ENCODE data around the gene ARFGAP1. TPM values are rescaled to one million over a fixed set of nuclear protein-coding genes. Genes with fewer than 3 reads are reported as not detected.

The ARFGAP1 gene
- total and polyA plus RNA-seq, 2 donors (not counting 3 experiments of a cell fraction or from before 2014, with no cell fraction given): 93.7 to 126 TPM

DNA sequence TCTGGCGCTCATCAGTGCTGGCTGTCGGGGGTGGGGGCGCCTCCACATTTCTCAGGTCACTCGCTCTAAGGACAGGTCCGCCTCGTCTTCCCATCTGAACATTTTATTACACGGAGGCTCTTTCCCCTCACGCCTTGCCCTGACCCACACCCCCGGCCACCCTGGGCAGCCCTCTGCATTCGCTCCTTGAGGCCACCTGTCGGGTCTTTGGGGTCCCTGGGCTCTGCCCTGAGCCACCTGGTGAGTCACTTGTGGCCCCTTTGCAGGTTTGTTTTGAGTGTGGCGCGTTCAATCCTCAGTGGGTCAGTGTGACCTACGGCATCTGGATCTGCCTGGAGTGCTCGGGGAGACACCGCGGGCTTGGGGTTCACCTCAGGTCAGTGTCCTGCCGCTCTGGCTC lies 3.2 kb downstream of the ARFGAP1 start:
- Histone ChIP-seq H4K20me1 (replicated peaks; ENCODE audit: control insufficient read depth, extremely low read depth, insufficient read depth, low read length) (no peaks in the 10 kb centered on the region), H3K27ac (ENCODE audit: insufficient read depth, low read depth, low read length) (no peak overlapping the region), H3K9me1 (replicated peaks; ENCODE audit: control insufficient read depth, extremely low read depth, insufficient read depth, low read length) (no peaks in the 10 kb centered on the region), H3K9ac (replicated peaks; ENCODE audit: extremely low read depth, insufficient read depth, low read length) (no peak overlapping the region), H3K36me3 (ENCODE audit: control insufficient read depth in 2 of 2, extremely low read depth in 1 of 2, insufficient read depth in 2 of 2, low read length in 2 of 2) (peaks cover 2 to 38% of the 10 kb centered on the region in 2 experiments), H3K9me3 (replicated peaks; ENCODE audit: control insufficient read depth, insufficient read depth, low read length) (no peaks in the 10 kb centered on the region), H3K4me1 (ENCODE audit: control insufficient read depth, extremely low read depth, insufficient read depth, low read length) (peaks cover 6% of the 10 kb centered on the region), H3K27me3 (ENCODE audit: control insufficient read depth in 2 of 2, insufficient read depth in 2 of 2, low read length in 2 of 2) (no peaks in the 10 kb centered on the region), H3K79me2 (ENCODE audit: control insufficient read depth, insufficient read depth, low read length) (peaks cover 47% of the 10 kb centered on the region), H2AFZ (ENCODE audit: low read depth, low read length) (no peak overlapping the region), H3K4me3 (replicated peaks in 1 of 3; ENCODE audit: insufficient read depth in 1 of 3, low read depth in 1 of 3, low read length in 3 of 3) (no peak overlapping the region), H3K4me2 (ENCODE audit: insufficient read depth, low read length) (no peak overlapping the region)
- TF ChIP-seq, protein P1, sequence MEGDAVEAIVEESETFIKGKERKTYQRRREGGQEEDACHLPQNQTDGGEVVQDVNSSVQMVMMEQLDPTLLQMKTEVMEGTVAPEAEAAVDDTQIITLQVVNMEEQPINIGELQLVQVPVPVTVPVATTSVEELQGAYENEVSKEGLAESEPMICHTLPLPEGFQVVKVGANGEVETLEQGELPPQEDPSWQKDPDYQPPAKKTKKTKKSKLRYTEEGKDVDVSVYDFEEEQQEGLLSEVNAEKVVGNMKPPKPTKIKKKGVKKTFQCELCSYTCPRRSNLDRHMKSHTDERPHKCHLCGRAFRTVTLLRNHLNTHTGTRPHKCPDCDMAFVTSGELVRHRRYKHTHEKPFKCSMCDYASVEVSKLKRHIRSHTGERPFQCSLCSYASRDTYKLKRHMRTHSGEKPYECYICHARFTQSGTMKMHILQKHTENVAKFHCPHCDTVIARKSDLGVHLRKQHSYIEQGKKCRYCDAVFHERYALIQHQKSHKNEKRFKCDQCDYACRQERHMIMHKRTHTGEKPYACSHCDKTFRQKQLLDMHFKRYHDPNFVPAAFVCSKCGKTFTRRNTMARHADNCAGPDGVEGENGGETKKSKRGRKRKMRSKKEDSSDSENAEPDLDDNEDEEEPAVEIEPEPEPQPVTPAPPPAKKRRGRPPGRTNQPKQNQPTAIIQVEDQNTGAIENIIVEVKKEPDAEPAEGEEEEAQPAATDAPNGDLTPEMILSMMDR (IDR thresholded peaks at IDR 0.05; ENCODE audit: extremely low read depth in 1 of 2, insufficient read depth in 1 of 2, low read depth in 1 of 2, low read length in 2 of 2): no peak
- dilution Hi-C loops (cut with MboI; ENCODE audit: extremely low pct_ligation_motif_present, low sequenced_read_pairs): no loop called here
- BruUV-seq (replicated peaks): no TSS peak
- CTCF ChIA-PET: interaction anchor here (1.0 to 1.7 kb wide), 2 partner anchors 33 to 52 kb away, joined by 3 to 10 read pairs; no protein-coding TSS in a partner anchor
- no peak for FAIRE-seq
- POLR2A ChIA-PET: no interaction called here
- intact Hi-C loops (cut with micrococcal nuclease): no loop called here
- DNase-seq (ENCODE audit: low read depth, low spot score): no peak

GRCh38 chr20:63276956-63277355 lies 4.3 kb downstream of the ARFGAP1 start:
- Histone ChIP-seq H3K27ac (ENCODE audit: insufficient read depth, low read depth, low read length) (no peak overlapping the region), H3K9me1 (replicated peaks; ENCODE audit: control insufficient read depth, extremely low read depth, insufficient read depth, low read length) (no peaks in the 10 kb centered on the region), H3K36me3 (ENCODE audit: control insufficient read depth in 2 of 2, extremely low read depth in 1 of 2, insufficient read depth in 2 of 2, low read length in 2 of 2) (peaks cover 2 to 46% of the 10 kb centered on the region in 2 experiments), H3K9me3 (replicated peaks; ENCODE audit: control insufficient read depth, insufficient read depth, low read length) (no peaks in the 10 kb centered on the region), H3K4me1 (ENCODE audit: control insufficient read depth, extremely low read depth, insufficient read depth, low read length) (peaks cover 6% of the 10 kb centered on the region), H4K20me1 (replicated peaks; ENCODE audit: control insufficient read depth, extremely low read depth, insufficient read depth, low read length) (no peaks in the 10 kb centered on the region), H3K27me3 (ENCODE audit: control insufficient read depth in 2 of 2, insufficient read depth in 2 of 2, low read length in 2 of 2) (no peaks in the 10 kb centered on the region), H2AFZ (ENCODE audit: low read depth, low read length) (no peak overlapping the region), H3K4me2 (ENCODE audit: insufficient read depth, low read length) (no peak overlapping the region), H3K9ac (replicated peaks; ENCODE audit: extremely low read depth, insufficient read depth, low read length) (no peak overlapping the region), H3K4me3 (replicated peaks in 1 of 3; ENCODE audit: insufficient read depth in 1 of 3, low read depth in 1 of 3, low read length in 3 of 3) (no peak overlapping the region), H3K79me2 (ENCODE audit: control insufficient read depth, insufficient read depth, low read length) (peaks cover 47% of the 10 kb centered on the region)
- ChIA-PET POLR2A (no interaction called here), CTCF (interaction anchor here (1.0 to 1.7 kb wide), 2 partner anchors 32 to 53 kb away, joined by 3 to 10 read pairs; no protein-coding TSS in a partner anchor)
- FAIRE-seq (no peak), DNase-seq (ENCODE audit: low read depth, low spot score) (no peak)
- BruUV-seq (replicated peaks): no TSS peak
- dilution Hi-C loops (cut with MboI; ENCODE audit: extremely low pct_ligation_motif_present, low sequenced_read_pairs): no loop called here
- no peak for TF ChIP-seq POLR2AphosphoS5 (IDR thresholded peaks at IDR 0.05; ENCODE audit: insufficient read depth, low read depth, low read length)
- no peak for TF ChIP-seq EZH2 (IDR thresholded peaks at IDR 0.05; ENCODE audit: borderline replicate concordance, low read depth, low read length, severe bottlenecking)
- no peak for TF ChIP-seq FOS (IDR thresholded peaks at IDR 0.05; ENCODE audit: borderline replicate concordance, insufficient read depth, low read length)
- no peak for TF ChIP-seq POLR2A (IDR thresholded peaks at IDR 0.05; ENCODE audit: low read depth, low read length)
- TF ChIP-seq, protein P1 (IDR thresholded peaks at IDR 0.05; ENCODE audit: extremely low read depth in 1 of 2, insufficient read depth in 1 of 2, low read depth in 1 of 2, low read length in 2 of 2): no peak
- TF ChIP-seq, protein P2, sequence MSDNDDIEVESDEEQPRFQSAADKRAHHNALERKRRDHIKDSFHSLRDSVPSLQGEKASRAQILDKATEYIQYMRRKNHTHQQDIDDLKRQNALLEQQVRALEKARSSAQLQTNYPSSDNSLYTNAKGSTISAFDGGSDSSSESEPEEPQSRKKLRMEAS (IDR thresholded peaks at IDR 0.05; ENCODE audit: insufficient read depth, insufficient read length): no peak
- TF ChIP-seq JUN (IDR thresholded peaks at IDR 0.05; ENCODE audit: borderline replicate concordance, insufficient read depth, insufficient read length, low read depth): no peak
- no peak for TF ChIP-seq GATA2 (IDR thresholded peaks at IDR 0.05; ENCODE audit: insufficient read depth, insufficient read length, low read depth, low read length)
- TF ChIP-seq MYC (IDR thresholded peaks at IDR 0.05; ENCODE audit: low read depth, low read length): no peak
- intact Hi-C loops (cut with micrococcal nuclease): no loop called here
